Progenitor cell of endocrine pancreas (in vitro differentiated cells): ENCODE results near the gene PSG11. TPM values are rescaled to one million over a fixed set of nuclear protein-coding genes. Genes with fewer than 3 reads are reported as not detected.
"Not testable (repeated sequence)": the region's sequence is repeated elsewhere in the genome, so short reads cannot be mapped to it uniquely, and the experiment has no call there.

Experiments used
- DNase-seq: peaks from one replicate; pipeline ENCODE4 v3.0.0; 2021; ENCODE audit warnings: low spot score; ENCODE audit not compliant: unreplicated experiment
- H3K27ac Mint-ChIP-seq: 2 replicates; pipeline ENCODE4 v1.8.0; 2021; ENCODE audit warnings: mild to moderate bottlenecking, moderate library complexity, mixed read lengths
- H3K27me3 Mint-ChIP-seq: 2 replicates; pipeline ENCODE4 v1.8.0; 2021; ENCODE audit warnings: mixed read lengths
- H3K36me3 Mint-ChIP-seq: 2 replicates; pipeline ENCODE4 v1.8.0; 2022; ENCODE audit warnings: mixed read lengths; ENCODE audit not compliant: insufficient read depth
- H3K4me1 Mint-ChIP-seq: 2 replicates; pipeline ENCODE4 v1.8.0; 2021; ENCODE audit warnings: low read depth, mixed read lengths
- H3K4me3 Mint-ChIP-seq: 2 replicates; pipeline ENCODE4 v1.8.0; 2021; ENCODE audit warnings: low read depth, mild to moderate bottlenecking, moderate library complexity, mixed read lengths
- H3K9me3 Mint-ChIP-seq: 2 replicates; pipeline ENCODE4 v1.8.0; 2021; ENCODE audit warnings: low read depth, mixed read lengths
- total RNA-seq: library from RNA; stranded (reverse); gene quantifications from 2 replicates; pipeline ENCODE4 v1.2.1, GENCODE V29; 2021
- TF ChIP-seq, protein P1 (sequence below): fragments of 200-600 bp; sonication (generic); IDR thresholded peaks from one replicate; pipeline ENCODE4 v1.5.0; 2021; ENCODE audit warnings: antibody characterized with exemption, mild to moderate bottlenecking; ENCODE audit not compliant: unreplicated experiment

The PSG11 gene
- total RNA-seq, 1 donor from 2014 or later, result not detected

GRCh38 chr19:42989851-42990250 lies 36.4 kb downstream of the PSG11 start:
- DNase-seq, result no peak
- TF ChIP-seq, protein P1, sequence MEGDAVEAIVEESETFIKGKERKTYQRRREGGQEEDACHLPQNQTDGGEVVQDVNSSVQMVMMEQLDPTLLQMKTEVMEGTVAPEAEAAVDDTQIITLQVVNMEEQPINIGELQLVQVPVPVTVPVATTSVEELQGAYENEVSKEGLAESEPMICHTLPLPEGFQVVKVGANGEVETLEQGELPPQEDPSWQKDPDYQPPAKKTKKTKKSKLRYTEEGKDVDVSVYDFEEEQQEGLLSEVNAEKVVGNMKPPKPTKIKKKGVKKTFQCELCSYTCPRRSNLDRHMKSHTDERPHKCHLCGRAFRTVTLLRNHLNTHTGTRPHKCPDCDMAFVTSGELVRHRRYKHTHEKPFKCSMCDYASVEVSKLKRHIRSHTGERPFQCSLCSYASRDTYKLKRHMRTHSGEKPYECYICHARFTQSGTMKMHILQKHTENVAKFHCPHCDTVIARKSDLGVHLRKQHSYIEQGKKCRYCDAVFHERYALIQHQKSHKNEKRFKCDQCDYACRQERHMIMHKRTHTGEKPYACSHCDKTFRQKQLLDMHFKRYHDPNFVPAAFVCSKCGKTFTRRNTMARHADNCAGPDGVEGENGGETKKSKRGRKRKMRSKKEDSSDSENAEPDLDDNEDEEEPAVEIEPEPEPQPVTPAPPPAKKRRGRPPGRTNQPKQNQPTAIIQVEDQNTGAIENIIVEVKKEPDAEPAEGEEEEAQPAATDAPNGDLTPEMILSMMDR, result no peak
- peaks cover 56% of the 10 kb centered on the region for H3K9me3 Mint-ChIP-seq
- no peak overlapping the region for H3K27ac Mint-ChIP-seq
- H3K4me3 Mint-ChIP-seq, result no peak overlapping the region
- no peaks in the 10 kb centered on the region for H3K27me3 Mint-ChIP-seq
- H3K36me3 Mint-ChIP-seq, result no peaks in the 10 kb centered on the region
- H3K4me1 Mint-ChIP-seq, result no peaks in the 10 kb centered on the region

- H3K36me3 Mint-ChIP-seq, DNase-seq, H3K4me1 Mint-ChIP-seq, H3K27me3 Mint-ChIP-seq, H3K27ac Mint-ChIP-seq, H3K4me3 Mint-ChIP-seq: not testable (repeated sequence)
- H3K9me3 Mint-ChIP-seq, result peaks cover 56% of the 10 kb centered on the region
These were observed 37.1 kb downstream of the PSG11 start for GRCh38 chr19:42989186-42989585.

DNA sequence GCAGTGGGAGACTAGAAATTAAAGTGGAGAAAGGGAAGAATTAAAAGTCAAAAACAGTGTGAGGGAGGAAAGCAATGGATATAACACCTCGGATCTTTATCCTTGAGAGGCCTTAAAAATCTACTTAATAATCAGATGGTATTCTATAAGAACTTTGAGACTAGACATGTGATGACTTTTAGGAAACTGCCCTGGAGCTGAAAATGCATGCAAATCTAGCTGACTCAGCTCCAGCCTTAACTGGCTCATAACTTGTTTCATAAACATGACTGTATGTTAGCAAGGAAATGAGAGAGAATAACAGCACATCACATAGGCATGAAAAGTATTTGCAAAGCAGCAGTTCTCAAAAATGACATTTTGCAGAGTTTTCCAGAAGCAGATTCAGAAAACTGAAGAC lies 38.1 kb downstream of the PSG11 start:
- H3K36me3 Mint-ChIP-seq, DNase-seq, H3K4me1 Mint-ChIP-seq, H3K27ac Mint-ChIP-seq, H3K27me3 Mint-ChIP-seq, H3K4me3 Mint-ChIP-seq: not testable (repeated sequence)
- peaks cover 51% of the 10 kb centered on the region for H3K9me3 Mint-ChIP-seq

DNA sequence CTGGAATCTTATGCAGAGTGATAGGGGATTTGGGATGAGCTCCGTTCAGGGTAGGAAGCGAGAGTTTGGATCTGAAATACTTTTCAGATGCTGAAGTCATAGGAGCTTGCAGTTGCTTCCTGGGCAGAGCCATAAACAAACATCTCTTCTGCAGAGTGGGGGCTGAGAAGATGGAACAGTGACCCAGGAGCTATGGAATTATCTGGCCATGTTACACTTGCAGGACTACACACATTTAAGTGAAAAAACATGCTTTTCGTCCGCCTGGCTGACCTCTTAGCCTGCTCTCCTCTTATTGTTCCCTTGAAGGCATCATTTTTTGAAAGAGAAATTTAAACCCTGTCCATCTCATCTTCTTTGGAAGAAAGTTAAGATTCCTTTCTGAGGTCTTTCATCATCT lies 40.7 kb downstream of the PSG11 start:
- peaks cover 52% of the 10 kb centered on the region for H3K9me3 Mint-ChIP-seq

GRCh38 chr19:42982111-42982510 lies 44.2 kb downstream of the PSG11 start:
- H3K27ac Mint-ChIP-seq, H3K36me3 Mint-ChIP-seq: not testable (repeated sequence)
- H3K9me3 Mint-ChIP-seq, result peaks cover 54% of the 10 kb centered on the region

More for the DNA sequence above, 40.7 kb downstream of the PSG11 start:
- no peaks in the 10 kb centered on the region for H3K4me1 Mint-ChIP-seq
- no peak for DNase-seq
- H3K27ac Mint-ChIP-seq, result no peak overlapping the region
- TF ChIP-seq, protein P1, result no peak
- H3K36me3 Mint-ChIP-seq, result peaks cover under 1% of the 10 kb centered on the region
- H3K27me3 Mint-ChIP-seq, result no peaks in the 10 kb centered on the region
- H3K4me3 Mint-ChIP-seq, result no peak overlapping the region

DNA sequence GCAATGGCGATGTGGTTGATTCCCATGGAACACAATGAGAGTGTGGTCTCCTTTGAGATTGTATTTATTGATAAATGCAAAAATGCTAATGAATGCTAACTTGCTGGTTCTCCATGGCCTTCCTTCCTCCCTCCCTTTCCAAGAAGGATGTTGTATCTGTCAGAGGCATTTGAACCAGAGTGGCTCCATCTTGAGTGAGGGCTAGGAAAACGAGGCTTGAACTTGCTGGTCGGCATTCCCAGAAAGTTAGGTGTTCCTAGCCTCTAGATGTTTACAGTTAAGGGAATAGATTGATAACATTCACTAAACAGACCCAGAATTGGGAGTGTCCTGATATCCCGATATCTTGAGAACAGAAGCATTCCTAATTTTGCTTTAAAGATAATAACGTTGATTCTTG lies 54.8 kb downstream of the PSG11 start:
- not testable (repeated sequence) for H3K27ac Mint-ChIP-seq, H3K27me3 Mint-ChIP-seq, H3K4me1 Mint-ChIP-seq, H3K36me3 Mint-ChIP-seq, DNase-seq, H3K4me3 Mint-ChIP-seq
- peaks cover 46% of the 10 kb centered on the region for H3K9me3 Mint-ChIP-seq

More at GRCh38 chr19:42982111-42982510, 44.2 kb downstream of the PSG11 start:
- not testable (repeated sequence) for H3K4me3 Mint-ChIP-seq, H3K4me1 Mint-ChIP-seq, H3K27me3 Mint-ChIP-seq, DNase-seq

- no peak for DNase-seq
- H3K4me1 Mint-ChIP-seq, result no peaks in the 10 kb centered on the region
- H3K9me3 Mint-ChIP-seq, result peaks cover 66% of the 10 kb centered on the region
- TF ChIP-seq, protein P1, result no peak
- no peak overlapping the region for H3K4me3 Mint-ChIP-seq
- no peaks in the 10 kb centered on the region for H3K36me3 Mint-ChIP-seq
- no peak overlapping the region for H3K27ac Mint-ChIP-seq
- no peaks in the 10 kb centered on the region for H3K27me3 Mint-ChIP-seq
These were observed 61.1 kb downstream of the PSG11 start for GRCh38 chr19:42965176-42965575.
